GM12878 (cell line): Measurements from ENCODE around the gene EDC3. TPM values are rescaled to one million over a fixed set of nuclear protein-coding genes. Genes with fewer than 3 reads are reported as not detected.

Experiments
- ATAC-seq: fragments of 200-7000 bp; cut with Tn5 transposase; 3 replicates; pipeline ENCODE4 v1.9.1; 2020; ENCODE audit warnings: mild to moderate bottlenecking, moderate library complexity
- BruUV-seq: library from RNA; stranded (reverse); fragments of 400-500 nt; replicated peaks from 2 replicates; lab custom pipeline; 2021; lab: Mats Ljungman, UMichigan
- CTCF ChIA-PET: fragments of 300-600 bp; sonication (Branson Sonifier 250); formaldehyde crosslinking; extraction: SDS; loops from one replicate; lab custom pipeline; 2021; ENCODE audit warnings: inconsistent platforms; lab: Yijun Ruan, JAX
- POLR2A ChIA-PET: fragments of 350-600 bp; formaldehyde crosslinking; extraction: SDS; loops from one replicate; lab custom pipeline; 2021; ENCODE audit warnings: inconsistent platforms; lab: Charles Lee
- RAD21 ChIA-PET: fragments of 300-600 bp; sonication (Branson Sonifier 250); formaldehyde crosslinking; loops from one replicate; lab custom pipeline; 2023; ENCODE audit warnings: antibody characterized with exemption; ENCODE audit not compliant: unreplicated experiment; lab: Charles Lee
- SMC1A ChIA-PET: fragments of 300-600 bp; sonication (Branson Sonifier 250); formaldehyde crosslinking; loops from one replicate; lab custom pipeline; 2023; ENCODE audit not compliant: unreplicated experiment, uncharacterized antibody; lab: Charles Lee
- DNase-seq: peaks from one replicate; pipeline ENCODE4 v3.0.0-alpha.2; 2011; ENCODE audit warnings: low read depth, low spot score
- FAIRE-seq: peaks from 3 replicates; lab custom pipeline; 2011; peaks lifted over from hg19 to GRCh38; lab: Jason Lieb, UNC
- H2AFZ ChIP-seq: 2 replicates; pipeline ENCODE4 v1.6.0; 2011; ENCODE audit warnings: low read depth, low read length, control low read depth; ENCODE audit not compliant: control insufficient read depth
- H3K27ac ChIP-seq: 2 replicates; pipeline ENCODE4 v1.5.1; 2011; ENCODE audit warnings: control low read depth; ENCODE audit not compliant: control insufficient read depth, insufficient read depth
- H3K27me3 ChIP-seq, 2 experiments: replicated peaks in 1 of 2; 2 replicates each; pipeline versions ENCODE4 v1.6.0 to v1.6.1; 2011; ENCODE audit warnings: low read length in 1 of 2; ENCODE audit not compliant: control insufficient read depth in 2 of 2, insufficient read depth in 2 of 2
- H3K36me3 ChIP-seq, 2 experiments: 2 replicates each; pipeline ENCODE4 v1.5.1; 2011; ENCODE audit warnings: low read length in 1 of 2; ENCODE audit not compliant: control insufficient read depth in 2 of 2, insufficient read depth in 2 of 2
- H3K4me1 ChIP-seq: 2 replicates; pipeline ENCODE4 v1.6.1; 2011; ENCODE audit warnings: mild to moderate bottlenecking, low read length, moderate library complexity, mixed read lengths; ENCODE audit not compliant: control insufficient read depth, insufficient read depth
- H3K4me2 ChIP-seq: 2 replicates; pipeline ENCODE4 v1.6.0; 2011; ENCODE audit warnings: control low read depth; ENCODE audit not compliant: control insufficient read depth, insufficient read depth
- H3K4me3 ChIP-seq: fragments of 200-600 bp; sonication (generic); 2 replicates; pipeline ENCODE4 v1.5.1; 2016
- H3K79me2 ChIP-seq: 2 replicates; pipeline ENCODE4 v1.6.0; 2011; ENCODE audit warnings: low read length; ENCODE audit not compliant: control insufficient read depth, insufficient read depth
- H3K9ac ChIP-seq: 2 replicates; pipeline ENCODE4 v1.8.0; 2011; ENCODE audit warnings: low read length, control low read depth, mixed read lengths; ENCODE audit not compliant: control insufficient read depth, insufficient read depth
- H3K9me3 ChIP-seq: replicated peaks from 3 replicates; pipeline ENCODE4 v1.5.1; 2011; ENCODE audit warnings: mild to moderate bottlenecking, low read length; ENCODE audit not compliant: control insufficient read depth, insufficient read depth
- H4K20me1 ChIP-seq: 2 replicates; pipeline ENCODE4 v1.6.0; 2011; ENCODE audit not compliant: control insufficient read depth, insufficient read depth
- BCL3 ChIP-seq: IDR thresholded peaks from 2 replicates; pipeline ENCODE4 v1.6.1; 2011; ENCODE audit warnings: borderline replicate concordance, low read depth, mild to moderate bottlenecking, moderate library complexity, low read length; ENCODE audit not compliant: insufficient read depth, poor library complexity, severe bottlenecking
- EZH2 ChIP-seq: IDR thresholded peaks from 2 replicates; pipeline ENCODE4 v1.6.1; 2012; ENCODE audit warnings: low read depth, mild to moderate bottlenecking, control low read depth, inconsistent platforms, low read length, borderline replicate concordance; ENCODE audit not compliant: control insufficient read depth
- PBX3 ChIP-seq: IDR thresholded peaks from 2 replicates; pipeline ENCODE4 v1.6.1; 2011; ENCODE audit warnings: mild to moderate bottlenecking, low read depth, low read length, moderate library complexity; ENCODE audit not compliant: insufficient replicate concordance
- WGBS: methylation state at CpG from one replicate; pipeline ENCODE4 v1.1.6; 2016; ENCODE audit warnings: low lambda C conversion rate; ENCODE audit not compliant: insufficient replicate concordance, insufficient coverage; ENCODE audit errors: missing lambda C conversion rate; 5-methylcytosine and 5-hydroxymethylcytosine counted together
- in situ Hi-C: fragments of 300-500 bp; cut with MboI; formaldehyde crosslinking; loops from 9 replicates; pipeline ENCODE4 v1.14.3; 2018; ENCODE audit warnings: mixed read lengths
- intact Hi-C: fragments of 100-400 bp; cut with micrococcal nuclease; formaldehyde crosslinking; loops from one replicate; pipeline ENCODE4 v1.14.2; 2022; ENCODE audit not compliant: unreplicated experiment
- polyA plus RNA-seq, 11 experiments: library from polyadenylated mRNA; depleted of rRNA in 4 of 11; unstranded in 6 of 11; stranded (reverse) in 5 of 11; fragments of >200 nt; fragmentation: Nextera tagmentation in 4 of 11; fragmentation: Illumina TruSeq in 1 of 11; extraction: Ambion mirVana in 4 of 11; extraction: Trizol in 1 of 11; gene quantifications; 1 replicate in 1 of 11; 2 replicates in 10 of 11; pipeline versions ENCODE4 v1.2.1 to v1.2.3, GENCODE V29; 2011 to 2016; ENCODE audit warnings: inconsistent platforms in 2 of 11, missing spikeins in 2 of 11, low read depth in 1 of 11
- total RNA-seq, 4 experiments: library from RNA; depleted of rRNA in 3 of 4; stranded (reverse); fragments of >200 nt in 3 of 4; fragmentation: Illumina TruSeq in 1 of 4; extraction: Trizol in 1 of 4; gene quantifications; 2 replicates each; pipeline versions ENCODE4 v1.2.1 to v1.2.3, GENCODE V29; 2013 to 2021

Gene EDC3
- total and polyA plus RNA-seq, 10 of the 15 experiments (the other 5 are each of a cell fraction or from before 2014, with no cell fraction given) = 11.8 to 48.4 (median 35.3) TPM

GRCh38 chr15:74626336-74626735 is 69.5 kb downstream of the EDC3 start:
- Histone ChIP-seq H3K4me3 (no peak overlapping the region), H3K27me3 (no peaks in the 10 kb centered on the region), H3K9me3 (no peaks in the 10 kb centered on the region), H2AFZ (no peak overlapping the region)
- CTCF ChIA-PET = interaction anchor here (0.9 to 18.5 kb wide), 4 partner anchors 9 to 144 kb away, joined by 3 to 206 read pairs (median 5); partner anchors contain the start of gene CLK3
- in situ Hi-C loops = no loop called here
- RAD21 ChIA-PET = interaction anchor here (0.9 to 1.5 kb wide), 2 partner anchors 145 to 275 kb away, joined by 3 read pairs; no protein-coding TSS in a partner anchor
- no peak for FAIRE-seq
- TF ChIP-seq BCL3 (peak; percentile 94), PBX3 (peak; percentile 34), EZH2 (no peak)
- TF ChIP-seq, all 136 proteins: peak for 2
- POLR2A ChIA-PET = interaction anchor here (1.9 kb wide), 1 partner anchor 9 kb away, joined by 6 read pairs; no protein-coding TSS in a partner anchor
- no peak overlapping the region for H3K9ac ChIP-seq
- peak overlapping the region; percentile 66 for H3K27ac ChIP-seq
- DNase-seq (no peak), ATAC-seq (no peak)
- H4K20me1 ChIP-seq = peaks cover 9% of the 10 kb centered on the region
- BruUV-seq = no TSS peak
- 95% methylated on average over 7 of the region's 7 CpGs for WGBS
- peaks cover 33% of the 10 kb centered on the region for H3K4me1 ChIP-seq
- SMC1A ChIA-PET = interaction anchor here (2.1 kb wide), 1 partner anchor 9 kb away, joined by 7 read pairs; no protein-coding TSS in a partner anchor
- H3K4me2 ChIP-seq = peak overlapping the region; percentile 34
- peaks cover 8% of the 10 kb centered on the region for H3K79me2 ChIP-seq
- intact Hi-C loops = no loop called here
- peaks cover 72 to 79% of the 10 kb centered on the region in 2 experiments for H3K36me3 ChIP-seq
